Neural cell (in vitro differentiated cells): ENCODE results near the gene DCAF8L1. TPM values are rescaled to one million over a fixed set of nuclear protein-coding genes. Genes with fewer than 3 reads are reported as not detected.

Experiments
- H2AFZ ChIP-seq: fragments of 200-600, 300-800 bp; sonication (generic), shearing (Covaris generic); 2 replicates; pipeline ENCODE4 v1.6.0; 2014; ENCODE audit warnings: low read depth, mild to moderate bottlenecking, antibody characterized with exemption, low read length, moderate library complexity
- H3F3A ChIP-seq: fragments of 200-600 bp; shearing (Covaris generic); 2 replicates; pipeline ENCODE4 v1.6.1; 2016; ENCODE audit warnings: mild to moderate bottlenecking, moderate library complexity, mixed read lengths, antibody characterized with exemption, low read length; ENCODE audit not compliant: insufficient read depth, poor library complexity, severe bottlenecking
- H3K27ac ChIP-seq: fragments of 200-600, 300-800 bp; sonication (generic), shearing (Covaris generic); 2 replicates; pipeline ENCODE4 v1.5.1; 2014; ENCODE audit warnings: mild to moderate bottlenecking, low read length, moderate library complexity
- H3K27me3 ChIP-seq: fragments of 300-800, 200-600 bp; sonication (generic), shearing (Covaris generic); 2 replicates; pipeline ENCODE4 v1.6.0; 2014; ENCODE audit warnings: mild to moderate bottlenecking, low read depth, low read length, moderate library complexity; ENCODE audit not compliant: insufficient read depth
- H3K36me3 ChIP-seq: fragments of 300-800, 200-600 bp; sonication (generic), shearing (Covaris generic); 2 replicates; pipeline ENCODE4 v1.5.1; 2014; ENCODE audit warnings: mild to moderate bottlenecking, antibody characterized with exemption, low read length, moderate library complexity; ENCODE audit not compliant: insufficient read depth
- H3K4me2 ChIP-seq: fragments of 300-800, 200-600 bp; sonication (generic), shearing (Covaris generic); 2 replicates; pipeline ENCODE4 v1.6.0; 2014; ENCODE audit warnings: mild to moderate bottlenecking, low read length
- H3K4me3 ChIP-seq: fragments of 300-800, 200-600 bp; sonication (generic), shearing (Covaris generic); 2 replicates; pipeline ENCODE4 v1.5.1; 2014; ENCODE audit warnings: mild to moderate bottlenecking, low read length, moderate library complexity
- H3K79me2 ChIP-seq: fragments of 200-600 bp; shearing (Covaris generic); replicated peaks from 2 replicates; pipeline ENCODE4 v1.6.0; 2014; ENCODE audit warnings: mild to moderate bottlenecking, low read length, moderate library complexity; ENCODE audit not compliant: insufficient read depth
- H3K9ac ChIP-seq: fragments of 300-800, 200-600 bp; sonication (generic), shearing (Covaris generic); 2 replicates; pipeline ENCODE4 v1.6.1; 2016; ENCODE audit warnings: mild to moderate bottlenecking, low read length, mixed read lengths
- H3K9me2 ChIP-seq: fragments of 200-600 bp; shearing (Covaris generic); 2 replicates; pipeline ENCODE4 v1.6.1; 2016; ENCODE audit warnings: mild to moderate bottlenecking, low read length, mixed read lengths; ENCODE audit not compliant: insufficient read depth
- H3K9me3 ChIP-seq: fragments of 200-600, 300-800 bp; sonication (generic), shearing (Covaris generic); 2 replicates; pipeline ENCODE4 v1.6.1; 2016; ENCODE audit warnings: mild to moderate bottlenecking, mixed run types, low read length, moderate library complexity, mixed read lengths
- H4K20me1 ChIP-seq: fragments of 200-600 bp; shearing (Covaris generic); 2 replicates; pipeline ENCODE4 v1.6.1; 2016; ENCODE audit warnings: mild to moderate bottlenecking, mixed run types; ENCODE audit not compliant: insufficient read depth
- EP300 ChIP-seq: fragments of 450-650 bp; conservative IDR thresholded peaks from 2 replicates; pipeline ENCODE4 v1.6.1; 2014; ENCODE audit warnings: antibody characterized with exemption, mild to moderate bottlenecking, moderate library complexity; ENCODE audit not compliant: poor library complexity, severe bottlenecking
- MXI1 ChIP-seq: fragments of 450-650 bp; conservative IDR thresholded peaks from 2 replicates; pipeline ENCODE4 v1.6.1; 2014; ENCODE audit warnings: antibody characterized with exemption, mild to moderate bottlenecking; ENCODE audit not compliant: poor library complexity, severe bottlenecking
- RAD21 ChIP-seq: fragments of 450-650 bp; conservative IDR thresholded peaks from 2 replicates; pipeline ENCODE4 v1.6.1; 2014; ENCODE audit warnings: antibody characterized with exemption, mild to moderate bottlenecking, moderate library complexity
- SMC3 ChIP-seq: fragments of 450-650 bp; conservative IDR thresholded peaks from 2 replicates; pipeline ENCODE4 v1.6.1; 2014; ENCODE audit warnings: antibody characterized with exemption, mild to moderate bottlenecking, moderate library complexity; ENCODE audit not compliant: poor library complexity
- TAF1 ChIP-seq: IDR thresholded peaks from 2 replicates; pipeline ENCODE4 v1.6.1; 2012; ENCODE audit warnings: low read depth
- polyA plus RNA-seq: library from polyadenylated mRNA; depleted of rRNA; stranded (reverse); fragments of >200 nt; gene quantifications from 2 replicates; pipeline ENCODE4 v1.2.3, GENCODE V29; 2014
- TF ChIP-seq, protein P1 (sequence below): fragments of 450-650 bp; IDR thresholded peaks from 2 replicates; pipeline ENCODE4 v1.5.1; 2014; ENCODE audit warnings: antibody characterized with exemption, mild to moderate bottlenecking, moderate library complexity; ENCODE audit not compliant: poor library complexity, severe bottlenecking
- TF ChIP-seq, protein P2 (sequence below): IDR thresholded peaks from 2 replicates; pipeline ENCODE4 v1.6.1; 2012; ENCODE audit warnings: borderline replicate concordance

DCAF8L1 gene
- polyA plus RNA-seq, 1 donor from 2014 or later: not detected

DNA sequence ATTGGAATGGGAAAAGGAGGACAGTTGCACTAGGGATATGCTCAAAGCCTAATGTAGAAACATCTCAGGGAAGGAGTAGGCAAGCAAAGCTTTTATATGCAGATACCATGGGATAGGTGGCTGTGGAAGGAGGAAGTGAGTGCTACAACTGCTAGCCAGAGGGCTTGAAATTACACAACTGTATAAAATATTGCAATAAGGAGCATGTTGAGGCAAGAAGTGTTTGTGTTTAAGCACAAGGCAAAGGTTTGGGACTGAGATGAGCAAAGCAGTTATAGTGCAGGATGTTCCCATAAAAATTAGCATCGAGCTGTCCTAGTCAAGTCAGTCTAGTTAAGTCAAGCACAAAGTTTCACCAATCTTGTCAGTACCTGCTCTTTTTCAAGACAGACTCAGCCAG lies 35.6 kb upstream of the DCAF8L1 start:
- no peaks in the 10 kb centered on the region for H3K9me2 ChIP-seq
- H3K79me2 ChIP-seq: no peaks in the 10 kb centered on the region
- H3K27ac ChIP-seq: no peak overlapping the region
- TF ChIP-seq EP300: no peak
- TF ChIP-seq, protein P1, sequence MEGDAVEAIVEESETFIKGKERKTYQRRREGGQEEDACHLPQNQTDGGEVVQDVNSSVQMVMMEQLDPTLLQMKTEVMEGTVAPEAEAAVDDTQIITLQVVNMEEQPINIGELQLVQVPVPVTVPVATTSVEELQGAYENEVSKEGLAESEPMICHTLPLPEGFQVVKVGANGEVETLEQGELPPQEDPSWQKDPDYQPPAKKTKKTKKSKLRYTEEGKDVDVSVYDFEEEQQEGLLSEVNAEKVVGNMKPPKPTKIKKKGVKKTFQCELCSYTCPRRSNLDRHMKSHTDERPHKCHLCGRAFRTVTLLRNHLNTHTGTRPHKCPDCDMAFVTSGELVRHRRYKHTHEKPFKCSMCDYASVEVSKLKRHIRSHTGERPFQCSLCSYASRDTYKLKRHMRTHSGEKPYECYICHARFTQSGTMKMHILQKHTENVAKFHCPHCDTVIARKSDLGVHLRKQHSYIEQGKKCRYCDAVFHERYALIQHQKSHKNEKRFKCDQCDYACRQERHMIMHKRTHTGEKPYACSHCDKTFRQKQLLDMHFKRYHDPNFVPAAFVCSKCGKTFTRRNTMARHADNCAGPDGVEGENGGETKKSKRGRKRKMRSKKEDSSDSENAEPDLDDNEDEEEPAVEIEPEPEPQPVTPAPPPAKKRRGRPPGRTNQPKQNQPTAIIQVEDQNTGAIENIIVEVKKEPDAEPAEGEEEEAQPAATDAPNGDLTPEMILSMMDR: no peak
- H3K27me3 ChIP-seq: no peaks in the 10 kb centered on the region
- H2AFZ ChIP-seq: no peak overlapping the region
- H3K9me3 ChIP-seq: no peaks in the 10 kb centered on the region
- no peak overlapping the region for H3K4me3 ChIP-seq
- no peak overlapping the region for H3K9ac ChIP-seq
- no peaks in the 10 kb centered on the region for H4K20me1 ChIP-seq
- H3F3A ChIP-seq: no peaks in the 10 kb centered on the region
- H3K36me3 ChIP-seq: no peaks in the 10 kb centered on the region
- no peak overlapping the region for H3K4me2 ChIP-seq

DNA sequence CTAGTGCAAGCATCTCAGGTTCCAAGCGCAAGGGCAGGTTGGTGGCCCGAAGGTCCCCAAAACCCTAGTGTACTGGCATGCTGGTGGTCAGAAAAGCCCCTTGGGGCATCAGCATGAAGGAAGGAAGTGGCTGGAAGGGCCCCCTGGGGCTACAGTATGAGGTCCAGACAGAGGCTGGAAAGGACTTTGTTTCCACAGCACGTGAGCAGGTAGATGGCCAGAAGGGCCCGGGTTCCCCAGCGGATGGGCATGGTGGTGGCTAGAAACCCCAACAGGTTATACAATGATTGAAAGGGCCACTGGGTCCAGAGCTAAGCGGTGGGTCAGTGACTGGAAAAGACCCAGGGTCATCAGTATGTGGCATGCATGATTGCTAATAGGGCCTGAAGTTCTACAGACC lies 34.7 kb upstream of the DCAF8L1 start:
- no peak for TF ChIP-seq MXI1
- TF ChIP-seq, protein P2, sequence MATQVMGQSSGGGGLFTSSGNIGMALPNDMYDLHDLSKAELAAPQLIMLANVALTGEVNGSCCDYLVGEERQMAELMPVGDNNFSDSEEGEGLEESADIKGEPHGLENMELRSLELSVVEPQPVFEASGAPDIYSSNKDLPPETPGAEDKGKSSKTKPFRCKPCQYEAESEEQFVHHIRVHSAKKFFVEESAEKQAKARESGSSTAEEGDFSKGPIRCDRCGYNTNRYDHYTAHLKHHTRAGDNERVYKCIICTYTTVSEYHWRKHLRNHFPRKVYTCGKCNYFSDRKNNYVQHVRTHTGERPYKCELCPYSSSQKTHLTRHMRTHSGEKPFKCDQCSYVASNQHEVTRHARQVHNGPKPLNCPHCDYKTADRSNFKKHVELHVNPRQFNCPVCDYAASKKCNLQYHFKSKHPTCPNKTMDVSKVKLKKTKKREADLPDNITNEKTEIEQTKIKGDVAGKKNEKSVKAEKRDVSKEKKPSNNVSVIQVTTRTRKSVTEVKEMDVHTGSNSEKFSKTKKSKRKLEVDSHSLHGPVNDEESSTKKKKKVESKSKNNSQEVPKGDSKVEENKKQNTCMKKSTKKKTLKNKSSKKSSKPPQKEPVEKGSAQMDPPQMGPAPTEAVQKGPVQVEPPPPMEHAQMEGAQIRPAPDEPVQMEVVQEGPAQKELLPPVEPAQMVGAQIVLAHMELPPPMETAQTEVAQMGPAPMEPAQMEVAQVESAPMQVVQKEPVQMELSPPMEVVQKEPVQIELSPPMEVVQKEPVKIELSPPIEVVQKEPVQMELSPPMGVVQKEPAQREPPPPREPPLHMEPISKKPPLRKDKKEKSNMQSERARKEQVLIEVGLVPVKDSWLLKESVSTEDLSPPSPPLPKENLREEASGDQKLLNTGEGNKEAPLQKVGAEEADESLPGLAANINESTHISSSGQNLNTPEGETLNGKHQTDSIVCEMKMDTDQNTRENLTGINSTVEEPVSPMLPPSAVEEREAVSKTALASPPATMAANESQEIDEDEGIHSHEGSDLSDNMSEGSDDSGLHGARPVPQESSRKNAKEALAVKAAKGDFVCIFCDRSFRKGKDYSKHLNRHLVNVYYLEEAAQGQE: no peak
- TF ChIP-seq, protein P1: no peak
- no peak for TF ChIP-seq TAF1
- no peak for TF ChIP-seq EP300
- TF ChIP-seq RAD21: no peak
- no peak for TF ChIP-seq SMC3
- no peaks in the 10 kb centered on the region for H3K36me3 ChIP-seq

More for the DNA sequence above, 34.7 kb upstream of the DCAF8L1 start:
- no peaks in the 10 kb centered on the region for H3K27me3 ChIP-seq
- H4K20me1 ChIP-seq: no peaks in the 10 kb centered on the region
- no peaks in the 10 kb centered on the region for H3F3A ChIP-seq
- no peaks in the 10 kb centered on the region for H3K9me2 ChIP-seq
- no peak overlapping the region for H3K9ac ChIP-seq
- no peak overlapping the region for H2AFZ ChIP-seq
- H3K79me2 ChIP-seq: no peaks in the 10 kb centered on the region
- H3K4me3 ChIP-seq: no peak overlapping the region
- H3K9me3 ChIP-seq: no peaks in the 10 kb centered on the region
- no peak overlapping the region for H3K4me2 ChIP-seq
- no peak overlapping the region for H3K27ac ChIP-seq
